Activated T-cell treated with anti-CD3 and anti-CD28 coated beads for 48 hours (primary cell): ENCODE data around the gene USP54.

Experiments used
- DNase-seq: peaks from one replicate; pipeline ENCODE4 v3.0.0-alpha.2; 2020; ENCODE audit warnings: low read depth

Gene USP54

GRCh38 chr10:73460897-73461296 lies 130.2 kb downstream of the USP54 start:
- no peak for DNase-seq

DNA sequence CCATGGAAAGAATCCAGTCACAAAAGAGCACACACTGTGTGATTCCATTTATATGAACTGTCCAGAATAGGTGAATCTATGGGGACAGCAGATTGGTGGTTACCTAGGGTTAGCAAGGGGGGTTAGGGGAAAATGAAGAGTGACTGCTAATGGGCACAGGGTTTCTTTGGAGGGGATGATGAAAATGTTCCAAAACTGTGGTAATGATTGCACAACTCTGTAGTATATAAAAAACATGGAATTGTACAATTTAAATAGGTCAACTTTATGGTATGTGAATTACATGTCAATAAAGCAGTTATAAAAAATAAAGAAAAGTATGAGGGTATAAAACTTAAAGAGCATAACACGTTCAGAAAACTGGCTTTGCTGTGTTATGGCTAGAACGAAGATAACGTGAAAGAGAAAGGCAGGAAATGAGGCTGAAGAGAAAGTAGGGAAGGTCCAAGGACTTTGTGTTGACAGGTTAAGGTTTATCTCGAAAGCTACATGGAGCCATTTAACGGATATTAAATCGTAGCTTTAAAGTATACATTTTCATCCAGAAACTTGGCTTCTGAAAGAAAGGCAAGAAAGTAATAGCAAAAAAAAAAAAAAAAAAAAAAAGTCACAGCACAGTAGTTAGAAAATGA lies 131.3 kb downstream of the USP54 start:
- no peak for DNase-seq

DNA sequence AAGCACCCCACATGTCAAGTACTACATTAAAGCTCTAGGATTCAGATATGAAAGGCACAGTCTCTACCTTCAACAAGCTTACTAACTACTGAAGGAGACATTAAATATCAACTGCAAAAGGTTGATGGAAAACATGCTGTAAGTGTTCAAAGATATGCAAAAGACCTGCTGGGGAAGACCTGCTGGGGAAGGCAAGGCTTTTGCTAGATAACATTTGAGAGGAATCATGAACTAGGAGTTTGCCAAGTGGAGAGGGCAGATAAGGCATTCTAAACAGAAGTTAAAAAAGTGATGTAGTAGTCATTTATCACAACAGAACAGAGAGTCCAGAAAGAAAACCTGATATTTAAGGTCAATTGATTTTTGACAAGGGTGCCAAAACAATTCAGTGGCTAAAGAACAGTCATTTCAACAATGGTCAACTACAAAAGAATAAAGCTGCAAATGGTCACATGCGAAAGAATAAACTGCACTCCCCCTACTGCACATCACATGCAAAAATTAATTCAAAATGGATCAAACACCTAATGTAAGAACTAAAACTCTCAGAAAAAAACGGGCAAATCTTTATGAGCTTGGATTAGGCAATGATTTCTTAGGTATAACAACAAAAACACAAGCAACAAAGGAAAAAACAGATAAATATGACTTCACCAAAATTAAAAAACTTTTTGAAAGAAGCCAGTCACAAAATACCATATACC lies 134.8 kb downstream of the USP54 start:
- no peak for DNase-seq

DNA sequence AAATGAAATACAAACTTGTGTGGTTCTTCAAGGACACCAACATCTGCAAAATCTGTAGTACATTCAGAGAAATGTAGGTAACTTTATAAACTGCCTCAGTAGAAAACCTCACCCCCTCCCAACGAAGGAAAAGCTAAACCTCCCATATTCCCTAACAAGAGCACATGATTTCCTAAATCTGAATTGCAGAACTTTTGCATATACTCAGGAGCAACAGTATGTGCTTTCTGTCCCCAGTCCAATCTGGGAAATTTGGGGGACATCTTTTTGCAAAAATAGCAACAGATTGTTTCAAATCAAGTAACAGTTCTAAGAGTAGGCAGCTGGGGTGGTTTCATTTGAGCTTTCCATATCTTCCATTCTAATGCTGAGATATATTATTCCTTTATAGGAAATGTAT lies 142.0 kb downstream of the USP54 start:
- no peak for DNase-seq

- no peak for DNase-seq
These were observed 142.8 kb downstream of the USP54 start for GRCh38 chr10:73448384-73448783.
